Globus pallidus (tissue), 1 donor: ENCODE data around the gene CNPY1.

Experiments
- DNase-seq: peaks from one replicate; pipeline ENCODE4 v3.0.0-alpha.2; 2015; ENCODE audit warnings: low spot score

The CNPY1 gene

GRCh38 chr7:155454183-155455112, 91.9 kb downstream of the CNPY1 start:
- DNase-seq, result no peak

- DNase-seq, result no peak
Observed at GRCh38 chr7:155453296-155454182, 92.8 kb downstream of the CNPY1 start.

- no peak for DNase-seq
Observed at GRCh38 chr7:155452505-155453295, 93.7 kb downstream of the CNPY1 start.

- DNase-seq, result no peak
Observed at GRCh38 chr7:155451840-155452239, 94.5 kb downstream of the CNPY1 start.
